ENCODE results near the gene INSYN2B.

Gene INSYN2B

DNA sequence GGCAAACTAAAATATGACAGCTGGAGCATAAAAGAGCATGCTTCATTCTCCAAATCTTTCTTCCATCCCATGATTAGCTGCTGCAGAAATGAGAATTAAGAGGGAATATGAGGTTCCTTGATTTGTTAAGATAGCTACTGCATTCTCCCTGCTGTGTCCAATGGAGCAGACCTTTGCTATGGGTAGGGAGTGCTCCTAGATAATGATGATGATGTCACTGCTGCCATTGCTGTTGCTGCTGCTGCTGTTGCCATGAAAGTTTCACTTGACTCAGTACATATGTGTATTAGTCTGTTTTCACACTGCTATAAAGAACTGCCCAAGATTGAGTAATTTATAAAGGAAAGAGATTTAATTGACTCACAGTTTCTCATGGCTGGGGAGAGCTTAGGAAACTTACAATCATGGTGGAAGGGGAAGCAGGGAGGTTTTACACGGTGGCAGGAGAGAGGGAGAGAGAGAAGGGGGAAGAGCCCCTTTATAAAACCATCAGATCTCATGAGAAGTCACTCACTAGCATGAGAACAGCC, 128.9 kb downstream of the INSYN2B start:
- H3K27me3 ChIP-seq (ENCODE audit: low read length): no peaks in the 10 kb centered on the region
- H3K9me3 ChIP-seq (ENCODE audit: insufficient read depth, low read length): peaks cover 13% of the 10 kb centered on the region; the same call in 1 of the 2 replicates
- no peak overlapping the region for H3K9ac ChIP-seq (ENCODE audit: low read length)
- no peak overlapping the region for H3K4me2 ChIP-seq (ENCODE audit: low read depth, low read length, poor library complexity, severe bottlenecking)
- H3F3A ChIP-seq (ENCODE audit: insufficient read depth): no peaks in the 10 kb centered on the region
- H3K79me2 ChIP-seq (ENCODE audit: insufficient read depth, low read length): no peaks in the 10 kb centered on the region
- H3K9me2 ChIP-seq (replicated peaks; ENCODE audit: insufficient read depth, low read length): no peaks in the 10 kb centered on the region
- H3K36me3 ChIP-seq (ENCODE audit: low read length): peaks cover 43% of the 10 kb centered on the region
- H3K4me3 ChIP-seq (ENCODE audit: insufficient read depth, low read length, poor library complexity, severe bottlenecking): no peak overlapping the region
- TF ChIP-seq, protein P1, sequence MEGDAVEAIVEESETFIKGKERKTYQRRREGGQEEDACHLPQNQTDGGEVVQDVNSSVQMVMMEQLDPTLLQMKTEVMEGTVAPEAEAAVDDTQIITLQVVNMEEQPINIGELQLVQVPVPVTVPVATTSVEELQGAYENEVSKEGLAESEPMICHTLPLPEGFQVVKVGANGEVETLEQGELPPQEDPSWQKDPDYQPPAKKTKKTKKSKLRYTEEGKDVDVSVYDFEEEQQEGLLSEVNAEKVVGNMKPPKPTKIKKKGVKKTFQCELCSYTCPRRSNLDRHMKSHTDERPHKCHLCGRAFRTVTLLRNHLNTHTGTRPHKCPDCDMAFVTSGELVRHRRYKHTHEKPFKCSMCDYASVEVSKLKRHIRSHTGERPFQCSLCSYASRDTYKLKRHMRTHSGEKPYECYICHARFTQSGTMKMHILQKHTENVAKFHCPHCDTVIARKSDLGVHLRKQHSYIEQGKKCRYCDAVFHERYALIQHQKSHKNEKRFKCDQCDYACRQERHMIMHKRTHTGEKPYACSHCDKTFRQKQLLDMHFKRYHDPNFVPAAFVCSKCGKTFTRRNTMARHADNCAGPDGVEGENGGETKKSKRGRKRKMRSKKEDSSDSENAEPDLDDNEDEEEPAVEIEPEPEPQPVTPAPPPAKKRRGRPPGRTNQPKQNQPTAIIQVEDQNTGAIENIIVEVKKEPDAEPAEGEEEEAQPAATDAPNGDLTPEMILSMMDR (IDR thresholded peaks at IDR 0.05; ENCODE audit: insufficient read depth, low read length, poor library complexity, severe bottlenecking): no peak
- no peak for TF ChIP-seq EZH2phosphoT487 (conservative IDR thresholded peaks at IDR 0.05; ENCODE audit: low read length)
- H4K20me1 ChIP-seq (ENCODE audit: low read depth, low read length): no peaks in the 10 kb centered on the region; the same call in 1 of the 2 replicates
- H2AFZ ChIP-seq (ENCODE audit: low read depth, low read length, severe bottlenecking): no peak overlapping the region
- H3K27ac ChIP-seq (ENCODE audit: low read depth, low read length): no peak overlapping the region

DNA sequence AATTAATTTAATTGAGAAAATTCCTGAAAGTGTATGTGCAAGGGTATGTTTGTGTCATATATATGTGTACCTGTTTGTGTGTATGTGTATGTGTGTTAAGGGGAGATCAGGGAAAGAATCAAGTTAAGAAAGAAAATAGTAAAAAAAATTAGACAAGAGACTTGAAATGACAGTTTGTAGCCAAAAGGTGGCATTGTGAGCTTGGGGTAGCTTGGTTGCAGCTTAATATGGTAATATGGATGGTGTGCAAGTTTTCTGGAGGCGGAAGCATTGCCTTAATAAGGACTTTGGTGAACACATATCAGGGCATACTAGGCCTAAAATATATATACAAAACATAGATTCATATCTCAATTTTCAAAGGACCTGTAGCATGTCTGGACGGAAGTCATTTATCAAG, 129.9 kb downstream of the INSYN2B start:
- Histone ChIP-seq H3K27me3 (ENCODE audit: low read length) (no peaks in the 10 kb centered on the region), H3K9me2 (replicated peaks; ENCODE audit: insufficient read depth, low read length) (no peaks in the 10 kb centered on the region), H3K27ac (ENCODE audit: low read depth, low read length) (no peak overlapping the region), H3K36me3 (ENCODE audit: low read length) (peaks cover 49% of the 10 kb centered on the region), H3K4me3 (ENCODE audit: insufficient read depth, low read length, poor library complexity, severe bottlenecking) (no peak overlapping the region), H3K79me2 (ENCODE audit: insufficient read depth, low read length) (no peaks in the 10 kb centered on the region), H4K20me1 (ENCODE audit: low read depth, low read length) (no peaks in the 10 kb centered on the region), H2AFZ (ENCODE audit: low read depth, low read length, severe bottlenecking) (no peak overlapping the region), H3K9me3 (ENCODE audit: insufficient read depth, low read length) (peaks cover 13% of the 10 kb centered on the region; the same call in 1 of the 2 replicates), H3K4me2 (ENCODE audit: low read depth, low read length, poor library complexity, severe bottlenecking) (no peak overlapping the region), H3F3A (ENCODE audit: insufficient read depth) (no peaks in the 10 kb centered on the region), H3K9ac (ENCODE audit: low read length) (no peak overlapping the region)
- no peak for TF ChIP-seq EZH2phosphoT487 (conservative IDR thresholded peaks at IDR 0.05; ENCODE audit: low read length)
- TF ChIP-seq, protein P1 (IDR thresholded peaks at IDR 0.05; ENCODE audit: insufficient read depth, low read length, poor library complexity, severe bottlenecking): no peak

DNA sequence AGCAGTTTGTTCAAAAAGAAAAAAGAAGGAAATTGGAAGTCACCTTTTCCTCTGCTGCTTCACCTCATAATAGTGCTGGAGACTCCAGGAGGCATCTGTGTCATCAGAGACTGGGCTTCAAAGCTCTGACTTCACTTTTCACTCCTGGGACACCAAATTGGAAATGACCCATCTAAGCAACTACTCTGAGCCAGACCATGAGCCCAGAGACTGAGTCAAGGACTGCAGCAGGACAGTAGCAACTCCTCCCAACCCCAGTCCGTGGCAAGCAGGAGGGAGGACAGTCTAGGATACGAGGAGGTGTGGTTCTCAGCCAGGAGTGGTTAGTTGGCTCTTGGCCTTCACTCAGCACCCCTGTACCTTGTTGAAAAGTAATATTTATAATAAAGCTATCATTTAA, 131.5 kb downstream of the INSYN2B start:
- no peak overlapping the region for H3K27ac ChIP-seq (ENCODE audit: low read depth, low read length)
- no peak overlapping the region for H2AFZ ChIP-seq (ENCODE audit: low read depth, low read length, severe bottlenecking)
- no peak overlapping the region for H3K9ac ChIP-seq (ENCODE audit: low read length)
- peaks cover 51% of the 10 kb centered on the region for H3K36me3 ChIP-seq (ENCODE audit: low read length)
- H3K4me2 ChIP-seq (ENCODE audit: low read depth, low read length, poor library complexity, severe bottlenecking): no peak overlapping the region
- no peaks in the 10 kb centered on the region for H3K27me3 ChIP-seq (ENCODE audit: low read length)
- peaks cover 13% of the 10 kb centered on the region; the same call in 1 of the 2 replicates for H3K9me3 ChIP-seq (ENCODE audit: insufficient read depth, low read length)
- H3F3A ChIP-seq (ENCODE audit: insufficient read depth): no peaks in the 10 kb centered on the region
- TF ChIP-seq EZH2phosphoT487 (conservative IDR thresholded peaks at IDR 0.05; ENCODE audit: low read length): no peak
- TF ChIP-seq, protein P1 (IDR thresholded peaks at IDR 0.05; ENCODE audit: insufficient read depth, low read length, poor library complexity, severe bottlenecking): no peak
- H3K4me3 ChIP-seq (ENCODE audit: insufficient read depth, low read length, poor library complexity, severe bottlenecking): no peak overlapping the region
- H3K9me2 ChIP-seq (replicated peaks; ENCODE audit: insufficient read depth, low read length): no peaks in the 10 kb centered on the region
- no peaks in the 10 kb centered on the region for H4K20me1 ChIP-seq (ENCODE audit: low read depth, low read length)
- H3K79me2 ChIP-seq (ENCODE audit: insufficient read depth, low read length): no peaks in the 10 kb centered on the region
